ENCODE data around the gene HLA-DOB. TPM values are rescaled to one million over a fixed set of nuclear protein-coding genes. Genes with fewer than 3 reads are reported as not detected.

The HLA-DOB gene
- total and polyA plus RNA-seq, 10 of the 15 experiments (the other 5 are each of a cell fraction or from before 2014, with no cell fraction given): 27.4 to 79.1 (median 37.0) TPM

DNA sequence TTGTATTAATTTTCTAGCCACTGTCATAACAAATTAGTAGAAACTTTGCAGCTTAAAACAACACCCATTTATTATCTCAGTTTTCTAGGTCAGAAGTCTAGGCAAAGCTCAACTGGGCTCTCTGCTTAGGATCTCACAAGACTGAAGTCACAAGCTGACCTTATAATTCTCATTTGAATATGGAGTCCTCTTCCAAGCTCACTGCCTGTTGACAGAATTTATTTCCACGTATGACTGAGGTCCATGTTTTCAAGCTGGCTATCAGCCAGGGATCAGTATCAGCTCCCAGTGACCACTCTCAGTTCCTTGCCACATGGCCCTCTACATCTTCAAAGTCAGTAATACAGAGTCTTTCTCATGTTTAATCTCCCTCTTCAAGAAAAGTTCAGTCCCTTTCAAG, 41.7 kb downstream of the HLA-DOB start:
- H3K4me1 ChIP-seq (ENCODE audit: control insufficient read depth, insufficient read depth, low read length): no peaks in the 10 kb centered on the region
- no peaks in the 10 kb centered on the region for H3K9me3 ChIP-seq (replicated peaks; ENCODE audit: control insufficient read depth, insufficient read depth, low read length)
- H3K4me2 ChIP-seq (ENCODE audit: control insufficient read depth, insufficient read depth): no peak overlapping the region
- H3K27me3 ChIP-seq (replicated peaks in 1 of 2; ENCODE audit: control insufficient read depth in 2 of 2, insufficient read depth in 2 of 2, low read length in 1 of 2): no peaks in the 10 kb centered on the region
- ChIA-PET POLR2A (no interaction called here), RAD21 (ENCODE audit: unreplicated experiment) (no interaction called here), CTCF (interaction anchor here (1.1 kb wide), 1 partner anchor 10 kb away, joined by 3 read pairs; no protein-coding TSS in a partner anchor), SMC1A (ENCODE audit: uncharacterized antibody, unreplicated experiment) (interaction anchor here (0.7 to 1.7 kb wide), 4 partner anchors 9 to 361 kb away, joined by 3 read pairs; no protein-coding TSS in a partner anchor)
- in situ Hi-C loops (cut with MboI): no loop called here
- 0% methylated on average over 1 of the region's 1 CpG for WGBS (ENCODE audit: insufficient coverage, insufficient replicate concordance, low lambda C conversion rate, missing lambda C conversion rate)
- no peaks in the 10 kb centered on the region for H3K79me2 ChIP-seq (ENCODE audit: control insufficient read depth, insufficient read depth, low read length)
- H4K20me1 ChIP-seq (ENCODE audit: control insufficient read depth, insufficient read depth): no peaks in the 10 kb centered on the region
- BruUV-seq (replicated peaks): no TSS peak
- DNase-seq (ENCODE audit: low read depth, low spot score) (no peak), FAIRE-seq (no peak), ATAC-seq (no peak)
- intact Hi-C loops (cut with micrococcal nuclease; ENCODE audit: unreplicated experiment): no loop called here
- no peak overlapping the region for H2AFZ ChIP-seq (ENCODE audit: control insufficient read depth, low read depth, low read length)
- TF ChIP-seq NFIC (IDR thresholded peaks at IDR 0.05; ENCODE audit: low read depth, low read length) (no peak), KLF5 (IDR thresholded peaks at IDR 0.05; ENCODE audit: partially characterized antibody) (no peak), SMARCA5 (IDR thresholded peaks at IDR 0.05) (no peak), STAT3 (IDR thresholded peaks at IDR 0.05; ENCODE audit: low read depth, low read length) (no peak), RUNX3 (IDR thresholded peaks at IDR 0.05; ENCODE audit: low read length) (no peak), ZBTB11 (CRISPR knock-in tag; IDR thresholded peaks at IDR 0.05) (no peak), ESRRA (IDR thresholded peaks at IDR 0.05; ENCODE audit: low read length) (no peak), CBFB (IDR thresholded peaks at IDR 0.05; ENCODE audit: low read depth) (no peak), NR2C2 (IDR thresholded peaks at IDR 0.05; ENCODE audit: borderline replicate concordance, control insufficient read depth, insufficient read length, low read depth) (no peak), YBX1 (IDR thresholded peaks at IDR 0.05) (no peak), CBX3 (IDR thresholded peaks at IDR 0.05; ENCODE audit: borderline replicate concordance, low read depth) (no peak), NFYA (IDR thresholded peaks at IDR 0.05; ENCODE audit: borderline replicate concordance, low read depth, low read length) (no peak)
- TF ChIP-seq, protein P1, sequence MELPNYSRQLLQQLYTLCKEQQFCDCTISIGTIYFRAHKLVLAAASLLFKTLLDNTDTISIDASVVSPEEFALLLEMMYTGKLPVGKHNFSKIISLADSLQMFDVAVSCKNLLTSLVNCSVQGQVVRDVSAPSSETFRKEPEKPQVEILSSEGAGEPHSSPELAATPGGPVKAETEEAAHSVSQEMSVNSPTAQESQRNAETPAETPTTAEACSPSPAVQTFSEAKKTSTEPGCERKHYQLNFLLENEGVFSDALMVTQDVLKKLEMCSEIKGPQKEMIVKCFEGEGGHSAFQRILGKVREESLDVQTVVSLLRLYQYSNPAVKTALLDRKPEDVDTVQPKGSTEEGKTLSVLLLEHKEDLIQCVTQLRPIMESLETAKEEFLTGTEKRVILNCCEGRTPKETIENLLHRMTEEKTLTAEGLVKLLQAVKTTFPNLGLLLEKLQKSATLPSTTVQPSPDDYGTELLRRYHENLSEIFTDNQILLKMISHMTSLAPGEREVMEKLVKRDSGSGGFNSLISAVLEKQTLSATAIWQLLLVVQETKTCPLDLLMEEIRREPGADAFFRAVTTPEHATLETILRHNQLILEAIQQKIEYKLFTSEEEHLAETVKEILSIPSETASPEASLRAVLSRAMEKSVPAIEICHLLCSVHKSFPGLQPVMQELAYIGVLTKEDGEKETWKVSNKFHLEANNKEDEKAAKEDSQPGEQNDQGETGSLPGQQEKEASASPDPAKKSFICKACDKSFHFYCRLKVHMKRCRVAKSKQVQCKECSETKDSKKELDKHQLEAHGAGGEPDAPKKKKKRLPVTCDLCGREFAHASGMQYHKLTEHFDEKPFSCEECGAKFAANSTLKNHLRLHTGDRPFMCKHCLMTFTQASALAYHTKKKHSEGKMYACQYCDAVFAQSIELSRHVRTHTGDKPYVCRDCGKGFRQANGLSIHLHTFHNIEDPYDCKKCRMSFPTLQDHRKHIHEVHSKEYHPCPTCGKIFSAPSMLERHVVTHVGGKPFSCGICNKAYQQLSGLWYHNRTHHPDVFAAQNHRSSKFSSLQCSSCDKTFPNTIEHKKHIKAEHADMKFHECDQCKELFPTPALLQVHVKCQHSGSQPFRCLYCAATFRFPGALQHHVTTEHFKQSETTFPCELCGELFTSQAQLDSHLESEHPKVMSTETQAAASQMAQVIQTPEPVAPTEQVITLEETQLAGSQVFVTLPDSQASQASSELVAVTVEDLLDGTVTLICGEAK (IDR thresholded peaks at IDR 0.05; ENCODE audit: borderline replicate concordance): no peak
- H3K4me3 ChIP-seq: no peak overlapping the region
- no peaks in the 10 kb centered on the region for H3K36me3 ChIP-seq (ENCODE audit: control insufficient read depth in 2 of 2, insufficient read depth in 2 of 2, low read length in 1 of 2)
- H3K27ac ChIP-seq (ENCODE audit: control insufficient read depth, insufficient read depth): no peak overlapping the region
- no peak overlapping the region for H3K9ac ChIP-seq (ENCODE audit: control insufficient read depth, insufficient read depth, low read length)

Measured in GM12878 (cell line).